GM18502 (cell line): ENCODE measurements around the gene NEUROG3.
"Not testable (repeated sequence)": the region's sequence is repeated elsewhere in the genome, so short reads cannot be mapped to it uniquely, and the experiment has no call there.

Source experiments
- ATAC-seq: cut with Tn5 transposase; IDR thresholded peaks from one replicate; pipeline ENCODE4 v1.9.1; 2021; ENCODE audit warnings: mild to moderate bottlenecking; ENCODE audit not compliant: unreplicated experiment, poor library complexity

Gene NEUROG3

GRCh38 chr10:69572159-69573055, 815 bp downstream of the NEUROG3 start:
- no peak for ATAC-seq

- no peak for ATAC-seq
These were observed 1.5 kb downstream of the NEUROG3 start for GRCh38 chr10:69571618-69572158.

GRCh38 chr10:69570050-69570816, 3.0 kb downstream of the NEUROG3 start:
- no peak for ATAC-seq

- no peak for ATAC-seq
These were observed 3.8 kb downstream of the NEUROG3 start for GRCh38 chr10:69569396-69569934.

GRCh38 chr10:69568472-69569395, 4.5 kb downstream of the NEUROG3 start:
- no peak for ATAC-seq

GRCh38 chr10:69567920-69568319, 5.3 kb downstream of the NEUROG3 start:
- ATAC-seq = no peak

GRCh38 chr10:69562731-69563254, 10.4 kb downstream of the NEUROG3 start:
- no peak for ATAC-seq

- ATAC-seq = no peak
These were observed 13.7 kb downstream of the NEUROG3 start for GRCh38 chr10:69559525-69559924.

GRCh38 chr10:69558559-69558958, 14.7 kb downstream of the NEUROG3 start:
- no peak for ATAC-seq

- no peak for ATAC-seq
These were observed 18.6 kb downstream of the NEUROG3 start for GRCh38 chr10:69554611-69555010.

- ATAC-seq = no peak
These were observed 19.9 kb downstream of the NEUROG3 start for GRCh38 chr10:69553328-69553727.

- no peak for ATAC-seq
These were observed 21.0 kb downstream of the NEUROG3 start for GRCh38 chr10:69552268-69552667.

GRCh38 chr10:69549959-69550358, 23.3 kb downstream of the NEUROG3 start:
- no peak for ATAC-seq

GRCh38 chr10:69541463-69541862, 31.8 kb downstream of the NEUROG3 start:
- ATAC-seq = no peak

GRCh38 chr10:69538461-69538860, 34.8 kb downstream of the NEUROG3 start:
- no peak for ATAC-seq

GRCh38 chr10:69537449-69537848, 35.8 kb downstream of the NEUROG3 start:
- no peak for ATAC-seq

- not testable (repeated sequence) for ATAC-seq
These were observed 36.7 kb downstream of the NEUROG3 start for GRCh38 chr10:69536521-69536920.

- no peak for ATAC-seq
These were observed 39.6 kb downstream of the NEUROG3 start for GRCh38 chr10:69533658-69534057.

GRCh38 chr10:69527961-69528360, 45.3 kb downstream of the NEUROG3 start:
- ATAC-seq = no peak
